GM21526 (cell line): ENCODE results near the gene OR2AG1.

Experiments
- ATAC-seq: cut with Tn5 transposase; IDR thresholded peaks from one replicate; pipeline ENCODE4 v1.9.1; 2021; ENCODE audit warnings: moderate library complexity; ENCODE audit not compliant: unreplicated experiment, low FRiP score

The OR2AG1 gene

DNA sequence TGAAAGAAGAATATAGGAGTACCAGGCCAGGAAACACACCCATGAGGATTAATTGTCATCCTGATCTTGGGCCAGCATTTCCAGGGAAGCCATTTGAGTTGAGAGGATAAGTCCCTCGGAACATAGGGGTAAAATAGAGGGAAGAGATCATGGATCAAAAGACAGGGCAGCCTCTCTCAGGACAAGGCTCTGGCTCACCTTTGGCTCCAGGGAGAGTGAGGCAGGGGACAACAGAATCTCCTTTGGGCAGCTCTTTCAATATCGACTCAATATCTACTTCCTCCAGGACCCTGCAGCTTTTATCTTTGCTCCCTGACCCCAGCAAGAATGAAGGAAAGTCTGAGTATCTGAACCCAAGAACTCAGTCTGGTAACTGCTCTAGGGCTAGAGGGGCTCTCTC is at the start of gene OR2AG1:
OR2AG1 (plus strand) TSS at position 301 of the 400 bp plus-strand sequence. CDS start 2,018 bp downstream, outside the sequence.
- ATAC-seq: no peak

DNA sequence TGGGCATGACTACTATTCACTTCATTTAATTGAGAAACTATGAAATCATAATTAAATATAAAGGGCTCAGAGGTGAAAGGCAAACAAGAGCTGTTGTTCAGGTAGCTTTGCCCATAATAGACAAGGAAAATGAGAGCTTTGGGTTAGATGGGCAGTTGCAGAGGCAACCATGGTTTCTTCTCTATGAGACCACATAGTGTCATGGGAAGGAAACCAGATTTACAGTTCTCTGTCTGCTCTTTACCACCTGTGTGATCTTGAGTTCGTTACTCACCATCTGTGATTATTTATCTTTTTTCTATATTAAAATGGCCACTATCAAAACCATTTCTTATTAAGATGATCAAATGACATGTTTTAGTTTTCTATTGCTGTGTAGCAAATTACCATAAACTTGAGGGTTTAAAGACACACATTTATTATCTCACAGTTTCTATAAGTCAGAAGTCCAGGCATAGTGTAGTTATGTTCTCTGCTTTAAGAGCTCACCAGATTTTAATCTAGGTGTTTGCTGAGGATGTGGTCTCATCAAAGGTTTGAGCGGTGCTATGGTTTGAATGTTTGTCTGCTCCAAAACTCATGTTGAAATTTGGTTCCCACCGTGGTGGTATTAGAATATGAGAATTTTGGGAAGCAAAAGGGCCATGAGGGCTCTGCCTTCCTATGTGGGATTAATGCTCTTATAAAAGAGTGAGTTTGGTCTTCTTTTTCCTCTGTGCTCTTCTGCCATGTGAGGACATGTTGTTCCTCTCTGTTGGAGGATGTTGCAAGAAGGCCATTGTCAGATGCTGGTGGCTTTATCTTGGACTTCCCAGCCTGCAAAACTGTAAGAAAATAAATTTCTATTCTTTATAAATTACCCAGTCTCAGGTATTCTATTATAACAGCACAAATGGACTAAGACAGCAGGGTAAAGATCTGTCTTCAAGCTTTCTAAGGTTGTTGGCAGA is 49.2 kb upstream of the OR2AG1 start:
- no peak for ATAC-seq

DNA sequence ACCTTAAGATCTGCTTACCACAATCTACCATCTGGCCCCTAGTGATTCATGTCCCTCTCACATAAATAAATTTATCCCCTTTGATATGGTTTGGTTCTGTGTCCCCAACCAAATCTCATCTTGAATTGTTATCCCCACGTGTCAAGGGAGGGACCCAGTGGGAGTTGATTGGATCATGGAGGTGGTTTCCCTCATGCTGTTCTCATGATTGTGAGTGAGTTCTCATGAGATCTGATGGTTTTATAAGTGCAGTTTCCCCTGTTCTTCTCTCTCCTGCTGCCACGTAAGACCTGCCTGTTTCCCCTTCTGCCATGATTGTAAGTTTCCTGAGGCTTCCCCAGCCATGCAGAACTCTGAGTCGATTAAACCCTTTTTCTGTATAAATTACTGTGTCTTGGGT is 48.2 kb upstream of the OR2AG1 start:
- ATAC-seq: no peak

DNA sequence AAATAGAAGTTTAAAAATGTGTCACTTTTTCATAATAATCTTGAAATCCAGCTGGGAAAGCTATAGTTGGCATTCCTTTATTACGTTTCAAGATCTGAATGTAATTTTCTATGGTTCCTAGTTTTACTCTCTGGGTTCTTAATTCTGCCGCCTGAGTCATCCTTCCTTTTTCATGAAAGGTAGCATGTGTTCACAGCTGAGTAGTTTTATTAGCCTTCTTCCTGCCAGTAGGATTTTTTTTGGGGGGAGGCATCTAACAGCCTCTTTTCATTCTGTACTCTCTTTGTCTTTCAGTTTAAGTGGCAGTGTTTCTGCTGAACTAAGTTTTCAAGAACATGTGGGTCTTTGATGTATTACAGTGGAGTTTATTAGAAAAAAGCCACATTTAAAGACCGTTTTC is 47.5 kb upstream of the OR2AG1 start:
- ATAC-seq: no peak

- ATAC-seq: no peak
Measured at GRCh38 chr11:6736495-6737121, 46.2 kb upstream of the OR2AG1 start.

GRCh38 chr11:6737872-6738466 is 44.9 kb upstream of the OR2AG1 start:
- ATAC-seq: peak; percentile 83

- ATAC-seq: no peak
Measured at GRCh38 chr11:6738590-6738989, 44.2 kb upstream of the OR2AG1 start.

DNA sequence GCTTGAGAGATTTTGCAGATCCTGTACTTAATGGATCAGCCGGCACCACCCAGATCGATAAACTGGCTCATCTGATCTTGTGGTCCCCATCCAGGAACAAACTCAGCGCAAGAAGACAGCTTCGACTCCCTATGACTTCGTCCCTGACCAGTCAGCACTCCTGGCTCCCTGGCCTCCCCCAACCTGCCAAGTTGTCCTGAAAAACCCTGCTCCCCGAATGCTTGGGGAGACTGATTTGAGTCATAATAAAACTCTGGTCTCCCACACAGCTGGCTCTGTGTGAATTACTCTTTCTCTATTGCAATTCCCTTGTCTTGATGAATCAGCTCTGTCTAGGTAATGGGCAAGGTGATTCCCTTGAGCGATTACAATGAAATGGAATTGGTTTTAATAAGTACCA is 40.6 kb upstream of the OR2AG1 start:
- no peak for ATAC-seq

DNA sequence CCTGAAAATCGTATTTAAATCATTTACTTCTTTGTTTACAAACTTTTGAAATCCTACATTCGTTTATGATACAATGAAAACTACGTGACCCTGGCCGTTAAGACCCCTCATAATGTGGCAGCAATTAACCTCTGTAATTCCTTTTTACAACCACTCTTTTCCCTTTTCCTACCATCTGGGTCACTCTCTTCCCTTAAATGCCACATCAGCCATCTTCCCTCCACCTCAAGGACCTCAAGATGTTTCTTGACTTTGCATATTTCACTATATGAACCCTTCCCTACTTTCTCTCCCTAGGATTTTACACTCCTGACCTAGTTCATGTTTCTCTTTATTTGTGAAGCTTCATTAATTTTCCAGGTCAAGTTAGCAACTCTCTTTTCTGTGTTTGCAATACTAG is 37.8 kb upstream of the OR2AG1 start:
- ATAC-seq: no peak

DNA sequence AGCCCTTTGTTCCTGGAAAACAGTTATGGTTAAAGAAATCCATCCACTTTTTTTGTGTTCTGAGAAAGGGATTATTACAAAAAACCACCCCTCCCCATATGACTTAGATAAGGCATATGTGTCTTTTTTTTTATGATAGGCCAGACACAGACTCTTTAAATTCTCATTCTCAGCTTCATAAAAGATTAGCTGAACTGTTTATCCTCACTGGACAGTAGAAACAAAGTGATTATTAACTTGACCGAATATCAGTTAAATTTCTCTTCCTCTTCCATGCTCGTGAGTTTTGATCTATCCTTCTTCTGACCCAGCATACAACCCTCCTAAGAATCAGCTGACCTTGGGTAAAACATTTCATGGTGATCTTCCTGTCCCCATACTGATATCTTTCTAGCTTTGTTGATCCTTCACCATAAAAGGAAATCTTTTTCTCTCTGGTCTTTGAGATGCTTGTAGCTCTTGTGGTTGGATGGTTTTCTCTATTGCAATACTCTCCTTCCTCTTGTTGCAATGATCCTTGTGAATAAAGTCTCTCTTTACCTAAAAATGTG is 37.3 kb upstream of the OR2AG1 start:
- peak; percentile 68 for ATAC-seq

- peak; percentile 88 for ATAC-seq
Measured at GRCh38 chr11:6746086-6746618, 36.7 kb upstream of the OR2AG1 start.

- no peak for ATAC-seq
Measured at GRCh38 chr11:6746626-6747025, 36.2 kb upstream of the OR2AG1 start.

DNA sequence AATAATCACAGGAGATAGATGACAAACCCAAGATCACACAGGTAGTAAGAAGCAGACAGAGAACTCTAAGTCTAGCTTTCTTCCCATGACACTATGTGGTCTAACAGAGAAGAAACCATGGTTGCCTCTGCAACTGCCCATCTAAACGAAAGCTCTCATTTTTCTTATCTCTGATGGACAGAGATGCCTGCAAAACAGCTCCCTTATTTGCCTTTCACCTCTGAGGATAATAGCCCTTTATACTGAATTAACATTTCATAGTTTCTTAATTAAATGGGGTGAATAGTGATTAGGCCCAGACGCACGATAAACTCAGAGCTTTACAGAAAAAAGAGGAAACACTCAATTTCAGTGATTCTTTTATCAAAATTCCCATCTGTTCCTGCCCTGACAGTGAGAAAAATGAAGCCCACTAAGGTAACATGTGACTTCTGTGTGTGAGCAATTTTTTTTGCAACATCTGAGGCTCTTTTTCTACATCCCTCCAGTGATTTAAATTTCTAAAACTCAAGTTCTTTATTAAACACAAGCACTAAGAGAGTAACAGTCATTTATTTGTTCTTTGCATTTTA is 35.6 kb upstream of the OR2AG1 start:
- ATAC-seq: no peak

- peak; percentile 56 for ATAC-seq
Measured at GRCh38 chr11:6755303-6755952, 27.4 kb upstream of the OR2AG1 start.

- no peak for ATAC-seq
Measured at GRCh38 chr11:6755953-6756347, 26.9 kb upstream of the OR2AG1 start.

- ATAC-seq: no peak
Measured at GRCh38 chr11:6757373-6757967, 25.4 kb upstream of the OR2AG1 start.

- peak; percentile 92 for ATAC-seq
Measured at GRCh38 chr11:6771926-6772893, 10.6 kb upstream of the OR2AG1 start, which contains the start of gene OR2AG2. OR2AG2 (minus strand) TSS chr11:6771976; CDS start chr11:6768957, 3,019 bp downstream.

- no peak for ATAC-seq
Measured at GRCh38 chr11:6778518-6778917, 4.3 kb upstream of the OR2AG1 start.
